ENCODE results near the gene C9orf50. TPM values are rescaled to one million over a fixed set of nuclear protein-coding genes. Genes with fewer than 3 reads are reported as not detected.
"Not testable (repeated sequence)": the region's sequence is repeated elsewhere in the genome, so short reads cannot be mapped to it uniquely, and the experiment has no call there.

C9orf50 gene
- total RNA-seq, 2 experiments from 2014 or later, result not detected

GRCh38 chr9:129666575-129666974 is 45.7 kb upstream of the C9orf50 start:
- Mint-ChIP-seq H3K27me3 (peaks cover 13% of the 10 kb centered on the region), H3K27ac (no peak overlapping the region), H3K36me3 (ENCODE audit: low read depth) (no peaks in the 10 kb centered on the region), H3K4me3 (no peak overlapping the region), H3K4me1 (ENCODE audit: low read depth) (peaks cover 7% of the 10 kb centered on the region), H3K9me3 (no peaks in the 10 kb centered on the region)
- DNase-seq (no peak), ATAC-seq (no peak)
- POLR2A ChIA-PET, result interaction anchor here (1.3 kb wide), 1 partner anchor 30 kb away, joined by 4 read pairs; no protein-coding TSS in a partner anchor
- CTCF ChIA-PET, result interaction anchor here (1.1 kb wide), 1 partner anchor 60 kb away, joined by 5 read pairs; no protein-coding TSS in a partner anchor
- intact Hi-C loops (cut with micrococcal nuclease), result no loop called here
- TF ChIP-seq CTCF (IDR thresholded peaks at IDR 0.05), result no peak

GRCh38 chr9:129665814-129666520 is 45.1 kb upstream of the C9orf50 start:
- ATAC-seq (peak; percentile 18), DNase-seq (peak; percentile 12)
- Mint-ChIP-seq H3K36me3 (ENCODE audit: low read depth) (no peaks in the 10 kb centered on the region), H3K27ac (no peak overlapping the region), H3K4me1 (ENCODE audit: low read depth) (peaks cover 7% of the 10 kb centered on the region), H3K4me3 (peak overlapping the region; percentile 31), H3K9me3 (no peaks in the 10 kb centered on the region), H3K27me3 (peaks cover 13% of the 10 kb centered on the region)
- TF ChIP-seq CTCF (IDR thresholded peaks at IDR 0.05), result no peak
- intact Hi-C loops (cut with micrococcal nuclease), result no loop called here
- CTCF ChIA-PET, result interaction anchor here (1.4 kb wide), 1 partner anchor 523 kb away, joined by 4 read pairs; no protein-coding TSS in a partner anchor
- POLR2A ChIA-PET, result interaction anchor here (1.3 kb wide), 1 partner anchor 31 kb away, joined by 4 read pairs; no protein-coding TSS in a partner anchor

GRCh38 chr9:129665389-129665775 is 44.5 kb upstream of the C9orf50 start, which contains the start of gene PRRX2:
TSS of gene PRRX2 (plus strand) at chr9:129665647. CDS start at chr9:129665868, 221 bp downstream.
- CTCF ChIA-PET, result interaction anchor here (1.4 kb wide), 1 partner anchor 522 kb away, joined by 4 read pairs; no protein-coding TSS in a partner anchor
- ATAC-seq, result peak; percentile 73
- no peak for TF ChIP-seq CTCF (IDR thresholded peaks at IDR 0.05)
- Mint-ChIP-seq H3K4me3 (peak within 1 kb of the TSS; percentile 44), H3K27me3 (peaks cover 13% of the 10 kb centered on the region), H3K4me1 (ENCODE audit: low read depth) (peaks cover 7% of the 10 kb centered on the region), H3K36me3 (ENCODE audit: low read depth) (no peaks in the 10 kb centered on the region), H3K27ac (no peak within 1 kb of the TSS), H3K9me3 (no peaks in the 10 kb centered on the region)
- DNase-seq, result peak; percentile 64
- POLR2A ChIA-PET, result interaction anchor here (0.7 to 1.3 kb wide), 2 partner anchors 31 to 379 kb away, joined by 3 to 4 read pairs; no protein-coding TSS in a partner anchor
- intact Hi-C loops (cut with micrococcal nuclease), result no loop called here

- H3K36me3 Mint-ChIP-seq (ENCODE audit: low read depth), result no peaks in the 10 kb centered on the region
- H3K27ac Mint-ChIP-seq, result no peak overlapping the region
- DNase-seq, result peak; percentile 29
- TF ChIP-seq CTCF (IDR thresholded peaks at IDR 0.05), result no peak
- H3K4me3 Mint-ChIP-seq, result peak overlapping the region; percentile 44
- intact Hi-C loops (cut with micrococcal nuclease), result no loop called here
- ChIA-PET CTCF (interaction anchor here (1.4 kb wide), 1 partner anchor 522 kb away, joined by 4 read pairs; no protein-coding TSS in a partner anchor), POLR2A (interaction anchor here (0.7 to 1.3 kb wide), 2 partner anchors 32 to 379 kb away, joined by 3 to 4 read pairs; no protein-coding TSS in a partner anchor)
- ATAC-seq, result peak; percentile 64
- H3K9me3 Mint-ChIP-seq, result no peaks in the 10 kb centered on the region
- H3K4me1 Mint-ChIP-seq (ENCODE audit: low read depth), result peaks cover 7% of the 10 kb centered on the region
- H3K27me3 Mint-ChIP-seq, result peaks cover 13% of the 10 kb centered on the region
These were observed 44.0 kb upstream of the C9orf50 start for GRCh38 chr9:129664746-129665388.

- H3K4me3 Mint-ChIP-seq; H3K4me1 Mint-ChIP-seq (ENCODE audit: low read depth); ATAC-seq; H3K27ac Mint-ChIP-seq; H3K27me3 Mint-ChIP-seq; DNase-seq; intact Hi-C loops (cut with micrococcal nuclease); H3K9me3 Mint-ChIP-seq; H3K36me3 Mint-ChIP-seq (ENCODE audit: low read depth); POLR2A ChIA-PET: not testable (repeated sequence)
- CTCF ChIA-PET, result interaction anchor here (1.4 kb wide), 1 partner anchor 65 kb away, joined by 4 read pairs; no protein-coding TSS in a partner anchor
These were observed 41.3 kb upstream of the C9orf50 start for GRCh38 chr9:129662239-129662638.
